ENCODE results near the gene SLITRK5.

The SLITRK5 gene

DNA sequence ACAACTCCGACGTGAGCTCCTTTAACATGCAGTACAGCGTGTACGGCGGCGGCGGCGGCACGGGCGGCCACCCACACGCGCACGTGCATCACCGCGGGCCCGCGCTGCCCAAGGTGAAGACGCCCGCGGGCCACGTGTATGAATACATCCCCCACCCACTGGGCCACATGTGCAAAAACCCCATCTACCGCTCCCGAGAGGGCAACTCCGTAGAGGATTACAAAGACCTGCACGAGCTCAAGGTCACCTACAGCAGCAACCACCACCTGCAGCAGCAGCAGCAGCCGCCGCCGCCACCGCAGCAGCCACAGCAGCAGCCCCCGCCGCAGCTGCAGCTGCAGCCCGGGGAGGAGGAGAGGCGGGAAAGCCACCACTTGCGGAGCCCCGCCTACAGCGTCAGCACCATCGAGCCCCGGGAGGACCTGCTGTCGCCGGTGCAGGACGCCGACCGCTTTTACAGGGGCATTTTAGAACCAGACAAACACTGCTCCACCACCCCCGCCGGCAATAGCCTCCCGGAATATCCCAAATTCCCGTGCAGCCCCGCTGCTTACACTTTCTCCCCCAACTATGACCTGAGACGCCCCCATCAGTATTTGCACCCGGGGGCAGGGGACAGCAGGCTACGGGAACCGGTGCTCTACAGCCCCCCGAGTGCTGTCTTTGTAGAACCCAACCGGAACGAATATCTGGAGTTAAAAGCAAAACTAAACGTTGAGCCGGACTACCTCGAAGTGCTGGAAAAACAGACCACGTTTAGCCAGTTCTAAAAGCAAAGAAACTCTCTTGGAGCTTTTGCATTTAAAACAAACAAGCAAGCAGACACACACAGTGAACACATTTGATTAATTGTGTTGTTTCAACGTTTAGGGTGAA lies 6.6 kb downstream of the SLITRK5 start:
- no peaks in the 10 kb centered on the region for H3K9me3 ChIP-seq (ENCODE audit: insufficient read depth, low read length)
- TF ChIP-seq CTCF (IDR thresholded peaks at IDR 0.05; ENCODE audit: insufficient read depth, low read length, poor library complexity, severe bottlenecking) (no peak), EZH2phosphoT487 (conservative IDR thresholded peaks at IDR 0.05; ENCODE audit: low read length) (no peak)
- no peaks in the 10 kb centered on the region for H3F3A ChIP-seq (ENCODE audit: insufficient read depth)
- no peak overlapping the region for H3K27ac ChIP-seq (ENCODE audit: low read depth, low read length)
- no peaks in the 10 kb centered on the region for H3K79me2 ChIP-seq (ENCODE audit: insufficient read depth, low read length)
- H3K27me3 ChIP-seq (ENCODE audit: low read length), result no peaks in the 10 kb centered on the region
- H3K4me3 ChIP-seq (ENCODE audit: insufficient read depth, low read length, poor library complexity, severe bottlenecking), result no peak overlapping the region
- H4K20me1 ChIP-seq (ENCODE audit: low read depth, low read length), result no peaks in the 10 kb centered on the region
- no peak overlapping the region for H3K9ac ChIP-seq (ENCODE audit: low read length)
- no peaks in the 10 kb centered on the region for H3K36me3 ChIP-seq (ENCODE audit: low read length)
- H3K9me2 ChIP-seq (replicated peaks; ENCODE audit: insufficient read depth, low read length), result no peaks in the 10 kb centered on the region
- no peak overlapping the region for H3K4me2 ChIP-seq (ENCODE audit: low read depth, low read length, poor library complexity, severe bottlenecking)
- no peak overlapping the region for H2AFZ ChIP-seq (ENCODE audit: low read depth, low read length, severe bottlenecking)

DNA sequence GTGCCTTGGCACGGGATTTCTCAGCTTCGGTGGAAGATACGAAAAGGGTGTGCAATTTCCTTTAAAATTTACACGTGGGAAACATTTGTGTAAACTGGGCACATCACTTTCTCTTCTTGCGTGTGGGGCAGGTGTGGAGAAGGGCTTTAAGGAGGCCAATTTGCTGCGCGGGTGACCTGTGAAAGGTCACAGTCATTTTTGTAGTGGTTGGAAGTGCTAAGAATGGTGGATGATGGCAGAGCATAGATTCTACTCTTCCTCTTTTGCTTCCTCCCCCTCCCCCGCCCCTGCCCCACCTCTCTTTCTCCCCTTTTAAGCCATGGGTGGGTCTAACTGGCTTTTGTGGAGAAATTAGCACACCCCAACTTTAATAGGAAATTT lies 7.2 kb downstream of the SLITRK5 start:
- Histone ChIP-seq H3K9me2 (replicated peaks; ENCODE audit: insufficient read depth, low read length) (no peaks in the 10 kb centered on the region), H3K4me3 (ENCODE audit: insufficient read depth, low read length, poor library complexity, severe bottlenecking) (no peak overlapping the region), H3K79me2 (ENCODE audit: insufficient read depth, low read length) (no peaks in the 10 kb centered on the region), H4K20me1 (ENCODE audit: low read depth, low read length) (no peaks in the 10 kb centered on the region), H3K4me2 (ENCODE audit: low read depth, low read length, poor library complexity, severe bottlenecking) (no peak overlapping the region), H3K27me3 (ENCODE audit: low read length) (no peaks in the 10 kb centered on the region), H2AFZ (ENCODE audit: low read depth, low read length, severe bottlenecking) (no peak overlapping the region), H3K36me3 (ENCODE audit: low read length) (no peaks in the 10 kb centered on the region), H3K27ac (ENCODE audit: low read depth, low read length) (no peak overlapping the region), H3K9ac (ENCODE audit: low read length) (no peak overlapping the region), H3K9me3 (ENCODE audit: insufficient read depth, low read length) (no peaks in the 10 kb centered on the region), H3F3A (ENCODE audit: insufficient read depth) (no peaks in the 10 kb centered on the region)
- TF ChIP-seq EZH2phosphoT487 (conservative IDR thresholded peaks at IDR 0.05; ENCODE audit: low read length), result no peak
- TF ChIP-seq CTCF (IDR thresholded peaks at IDR 0.05; ENCODE audit: insufficient read depth, low read length, poor library complexity, severe bottlenecking), result no peak

GRCh38 chr13:87680298-87680697 lies 9.1 kb downstream of the SLITRK5 start:
- Histone ChIP-seq H3K36me3 (ENCODE audit: low read length) (no peaks in the 10 kb centered on the region), H3K9ac (ENCODE audit: low read length) (no peak overlapping the region), H4K20me1 (ENCODE audit: low read depth, low read length) (no peaks in the 10 kb centered on the region), H3K9me3 (ENCODE audit: insufficient read depth, low read length) (no peaks in the 10 kb centered on the region), H3K27me3 (ENCODE audit: low read length) (no peaks in the 10 kb centered on the region), H3F3A (ENCODE audit: insufficient read depth) (no peaks in the 10 kb centered on the region), H3K9me2 (replicated peaks; ENCODE audit: insufficient read depth, low read length) (no peaks in the 10 kb centered on the region), H3K27ac (ENCODE audit: low read depth, low read length) (no peak overlapping the region), H3K4me3 (ENCODE audit: insufficient read depth, low read length, poor library complexity, severe bottlenecking) (no peak overlapping the region), H2AFZ (ENCODE audit: low read depth, low read length, severe bottlenecking) (no peak overlapping the region), H3K4me2 (ENCODE audit: low read depth, low read length, poor library complexity, severe bottlenecking) (no peak overlapping the region), H3K79me2 (ENCODE audit: insufficient read depth, low read length) (no peaks in the 10 kb centered on the region)
- TF ChIP-seq EZH2phosphoT487 (conservative IDR thresholded peaks at IDR 0.05; ENCODE audit: low read length) (no peak), CTCF (IDR thresholded peaks at IDR 0.05; ENCODE audit: insufficient read depth, low read length, poor library complexity, severe bottlenecking) (no peak)

Measured in SU-DHL-6 (cell line).